HG03469 (cell line): ENCODE measurements around the gene FARS2.

Source experiments
- ATAC-seq: cut with Tn5 transposase; IDR thresholded peaks from one replicate; pipeline ENCODE4 v1.9.1; 2021; ENCODE audit warnings: mild to moderate bottlenecking, moderate library complexity, moderate number of reproducible peaks; ENCODE audit not compliant: unreplicated experiment

FARS2 gene

DNA sequence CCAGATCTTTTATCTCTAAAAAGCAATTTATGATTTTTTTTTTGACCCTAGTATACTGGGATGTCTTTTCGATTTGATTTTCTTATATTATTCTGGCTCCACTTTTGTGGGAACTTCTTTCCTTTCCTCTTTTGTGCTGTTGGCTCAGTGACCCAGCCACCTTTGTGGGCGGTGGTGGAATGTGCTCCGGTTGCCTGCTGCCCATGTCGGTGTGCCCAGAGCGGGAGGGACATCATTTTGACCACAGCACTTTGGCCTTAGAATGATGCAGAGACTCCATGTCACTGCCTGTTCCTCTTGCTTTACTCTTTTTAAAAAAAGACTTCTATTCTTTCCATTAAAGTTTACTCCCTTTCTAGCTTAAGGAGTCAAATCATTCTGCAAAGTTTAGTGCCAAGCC, 198.0 kb downstream of the FARS2 start:
- no peak for ATAC-seq

GRCh38 chr6:5461365-5461764, 200.1 kb downstream of the FARS2 start:
- ATAC-seq: no peak

DNA sequence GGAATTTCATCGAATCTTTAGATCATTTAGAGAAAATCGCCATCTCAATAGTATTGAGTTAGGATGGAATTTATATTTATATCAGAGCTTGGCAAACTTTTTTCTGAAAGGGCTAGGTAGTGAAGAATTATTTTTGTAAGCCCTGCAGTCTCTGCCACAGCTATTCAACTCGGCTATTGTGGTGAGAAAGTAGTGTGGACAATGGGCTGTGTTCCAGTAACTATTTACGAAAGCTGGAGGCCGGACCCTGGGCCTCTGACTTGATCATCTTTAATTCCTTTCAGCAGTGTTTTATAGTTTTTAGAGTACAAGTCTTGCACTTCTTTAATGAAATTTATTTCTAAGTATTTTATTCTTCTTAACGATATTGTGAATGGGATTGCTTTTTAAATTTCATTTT, 201.5 kb downstream of the FARS2 start:
- no peak for ATAC-seq

GRCh38 chr6:5463690-5464089, 202.4 kb downstream of the FARS2 start:
- no peak for ATAC-seq

DNA sequence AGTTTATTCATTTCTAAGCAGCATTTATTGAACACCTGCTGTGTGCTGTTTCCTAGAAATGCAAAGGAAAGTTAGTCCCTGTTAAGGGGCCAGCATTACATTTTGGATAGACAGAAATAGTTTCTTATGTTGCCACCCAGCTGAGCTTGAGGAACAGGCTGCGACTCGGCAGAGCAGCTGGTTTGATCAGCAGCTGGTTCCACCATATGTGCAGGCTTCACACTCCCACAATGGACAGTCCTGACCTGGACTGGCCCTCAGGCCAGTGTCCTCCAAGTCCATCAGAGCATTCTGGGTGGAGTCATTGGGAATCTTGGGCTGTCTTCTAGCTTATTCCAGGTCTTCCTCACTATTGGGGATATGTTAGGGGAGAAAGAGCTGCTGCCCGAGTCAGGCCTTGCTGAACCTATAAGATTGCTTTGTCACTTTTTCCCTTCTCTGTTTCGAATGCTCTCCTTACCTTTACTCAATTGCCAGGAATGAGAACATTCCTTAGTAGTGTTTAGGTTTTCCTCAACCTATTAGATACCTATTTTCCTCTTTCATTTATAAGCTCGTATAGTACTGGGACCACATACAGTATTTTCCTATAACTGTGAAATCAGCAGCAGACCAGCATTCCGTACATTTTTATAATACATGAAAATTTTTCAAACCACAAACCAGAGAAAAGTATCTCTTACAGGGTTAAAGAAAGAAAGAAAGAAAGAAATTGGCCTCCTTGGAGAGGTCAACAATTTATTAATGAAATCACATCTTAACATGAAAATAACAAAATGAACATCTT, 203.0 kb downstream of the FARS2 start:
- ATAC-seq: no peak

DNA sequence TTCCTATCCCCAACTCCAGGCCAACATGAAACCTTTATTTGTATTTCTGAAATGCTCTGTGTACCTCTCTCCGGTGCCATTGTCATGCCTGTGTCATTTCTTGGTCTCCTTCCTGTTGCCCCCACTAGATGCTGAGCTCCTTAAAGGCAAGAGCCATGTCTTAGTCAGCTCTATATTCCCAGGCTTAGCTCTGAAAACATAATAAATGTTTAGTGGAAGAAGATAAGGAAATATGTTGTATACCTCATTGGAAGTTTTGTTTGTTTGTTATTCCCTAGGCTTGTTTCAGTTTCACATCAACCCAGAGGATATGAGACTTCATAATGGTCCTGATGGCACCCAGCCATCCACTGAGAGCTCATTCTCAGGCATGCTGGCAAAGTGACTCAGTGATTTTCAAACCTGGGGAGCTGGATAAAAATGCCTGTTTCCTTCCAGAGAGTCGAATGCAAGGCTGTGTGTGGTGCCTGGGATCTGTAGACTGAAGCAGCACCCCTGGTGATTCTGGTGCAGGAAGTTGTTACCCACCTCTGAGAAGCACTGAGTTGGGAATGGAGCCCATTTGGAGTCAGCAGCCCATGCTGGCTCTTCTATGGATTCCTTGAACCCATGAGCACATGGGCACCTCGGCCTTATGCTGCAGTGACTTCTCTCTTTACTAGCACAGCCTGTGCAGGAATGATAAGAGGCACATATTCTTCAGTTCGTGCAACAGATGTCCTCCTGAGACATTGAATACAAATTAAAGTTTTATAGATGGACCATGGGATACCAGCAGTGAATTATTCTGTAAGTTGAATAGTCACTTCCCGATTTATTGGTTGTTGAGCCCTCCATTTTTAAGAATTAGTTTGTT, 205.2 kb downstream of the FARS2 start:
- ATAC-seq: no peak

GRCh38 chr6:5468586-5468985, 207.3 kb downstream of the FARS2 start:
- ATAC-seq: no peak

- no peak for ATAC-seq
Measured at GRCh38 chr6:5469101-5469846, 208.0 kb downstream of the FARS2 start.

DNA sequence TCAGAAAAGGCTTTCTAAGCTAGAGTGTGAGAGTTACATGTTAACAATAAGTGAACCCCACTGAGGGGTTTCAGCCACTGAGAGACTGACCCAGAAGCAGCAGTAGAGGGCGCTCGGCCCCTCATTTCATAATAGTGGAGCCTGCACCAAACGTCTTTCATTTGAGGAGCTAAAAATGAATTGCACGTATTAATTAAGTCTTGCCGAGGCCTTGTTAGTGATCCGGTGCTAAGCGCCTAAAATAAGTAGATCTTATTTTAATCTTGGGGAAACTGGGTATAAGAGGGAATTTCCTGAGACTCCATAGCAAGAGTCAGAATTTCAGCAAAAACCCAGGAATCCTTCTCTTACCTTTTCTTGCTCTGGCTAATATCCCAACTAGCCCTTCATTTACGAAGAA, 209.7 kb downstream of the FARS2 start:
- peak; percentile 62 for ATAC-seq

DNA sequence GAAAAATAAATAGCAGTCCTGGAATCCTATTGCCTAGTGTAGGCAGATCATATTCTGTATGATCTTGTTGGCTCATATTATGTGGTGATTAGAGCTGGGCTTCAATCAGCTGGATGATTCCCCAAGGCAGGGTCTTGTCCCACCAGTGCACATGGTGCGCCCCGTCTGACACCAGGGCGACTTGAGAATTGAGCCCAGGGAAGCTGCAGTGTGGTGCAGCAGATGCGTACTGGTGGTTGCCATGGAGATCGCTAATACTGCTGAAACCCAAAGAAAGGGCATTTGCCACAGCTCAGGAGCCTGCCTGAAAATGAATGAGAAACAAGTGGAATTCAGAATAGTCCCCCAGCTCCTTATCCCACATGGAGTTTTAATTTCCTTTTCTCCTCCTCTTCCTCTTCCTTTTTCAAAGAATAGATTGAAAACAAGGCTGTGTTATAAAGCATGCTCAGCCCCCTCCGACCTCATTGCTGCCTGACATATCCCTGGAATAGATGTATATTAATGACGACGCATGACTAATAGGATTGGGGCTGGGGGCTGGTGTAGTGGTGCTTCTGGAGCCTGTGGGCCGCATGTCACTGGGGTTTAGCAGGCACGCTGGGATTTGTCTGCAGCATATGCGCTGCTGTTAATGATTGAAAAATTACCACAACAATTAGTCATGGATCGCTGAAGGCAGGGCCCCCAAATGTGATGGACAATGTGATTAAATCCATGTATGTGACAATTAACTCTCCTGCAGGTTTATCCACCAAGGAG, 210.5 kb downstream of the FARS2 start:
- ATAC-seq: no peak

- ATAC-seq: no peak
Measured at GRCh38 chr6:5472571-5472970, 211.3 kb downstream of the FARS2 start.

DNA sequence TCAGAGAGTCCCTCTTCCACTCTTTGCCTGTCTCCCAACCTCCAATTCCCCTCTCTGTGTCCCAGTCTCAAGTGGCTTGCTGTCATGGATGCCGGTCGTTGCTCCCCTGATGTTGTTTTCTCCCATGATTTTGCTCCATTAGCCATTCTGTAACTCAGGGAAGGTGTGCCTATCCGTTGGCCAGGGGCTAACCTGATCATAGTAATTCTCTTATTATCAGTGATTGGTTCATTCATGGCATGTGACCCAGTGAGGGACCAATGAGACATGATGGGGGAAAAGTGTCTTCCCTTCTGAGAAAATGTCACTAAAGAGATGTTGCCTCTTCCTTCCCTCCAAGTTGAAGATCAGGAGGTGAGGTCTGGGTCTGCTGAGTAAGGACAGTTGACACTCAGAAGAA, 214.5 kb downstream of the FARS2 start:
- no peak for ATAC-seq

GRCh38 chr6:5478380-5478779, 217.1 kb downstream of the FARS2 start:
- no peak for ATAC-seq

- no peak for ATAC-seq
Measured at GRCh38 chr6:5481033-5481432, 219.7 kb downstream of the FARS2 start.

DNA sequence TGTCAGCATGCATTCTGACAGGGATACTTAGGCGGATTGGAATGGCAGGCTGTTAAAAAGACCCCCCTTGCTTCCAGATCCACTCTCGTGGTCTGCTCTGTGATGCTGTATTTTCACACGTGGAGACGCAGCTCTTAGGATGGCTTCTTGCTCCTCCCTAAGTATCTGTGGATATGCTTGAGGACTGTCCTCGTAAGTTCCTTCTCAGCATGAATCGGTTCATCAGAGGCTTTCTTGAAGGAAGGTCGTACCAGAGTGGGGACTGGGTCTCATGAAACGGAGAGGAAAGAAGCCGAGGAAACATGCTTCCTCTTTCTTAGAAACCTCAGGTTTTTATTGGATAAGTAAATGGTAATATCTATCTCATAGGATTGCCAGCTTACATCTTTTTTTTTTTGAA, 220.4 kb downstream of the FARS2 start:
- ATAC-seq: no peak

- ATAC-seq: no peak
Measured at GRCh38 chr6:5482619-5483018, 221.3 kb downstream of the FARS2 start.

- no peak for ATAC-seq
Measured at GRCh38 chr6:5484692-5485091, 223.4 kb downstream of the FARS2 start.

DNA sequence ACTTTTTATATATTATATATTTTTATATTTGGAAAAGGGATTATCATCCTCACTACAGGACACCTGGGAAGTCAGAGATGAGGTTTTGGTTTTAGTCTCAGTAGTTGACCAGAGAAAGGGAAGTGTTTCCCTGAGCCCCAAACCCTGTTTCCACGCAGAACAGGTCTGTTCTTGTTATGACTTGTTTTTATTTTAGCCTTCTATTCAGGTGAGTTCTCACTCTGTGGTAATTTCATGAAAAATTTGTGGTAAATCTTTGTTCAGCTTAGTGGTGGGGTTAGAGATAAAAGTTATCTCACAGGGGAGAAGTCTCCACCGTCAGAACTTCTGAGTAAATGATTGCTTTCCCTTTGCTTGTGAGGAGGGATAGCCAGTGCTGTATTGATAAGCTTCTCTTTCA, 224.9 kb downstream of the FARS2 start:
- peak; percentile 94 for ATAC-seq

GRCh38 chr6:5490501-5491069, 229.3 kb downstream of the FARS2 start:
- no peak for ATAC-seq

GRCh38 chr6:5492356-5492755, 231.0 kb downstream of the FARS2 start:
- ATAC-seq: no peak
